GM18505 (cell line): Measurements from ENCODE around the gene CD6.

ENCODE experiments used
- ATAC-seq: cut with Tn5 transposase; IDR thresholded peaks from one replicate; pipeline ENCODE4 v1.9.1; 2021; ENCODE audit not compliant: unreplicated experiment
- POLR2A ChIP-seq: IDR thresholded peaks from 4 replicates; pipeline ENCODE4 v1.6.1; 2011; ENCODE audit warnings: borderline replicate concordance; ENCODE audit not compliant: insufficient read depth, insufficient read length; ENCODE audit errors: extremely low read depth

CD6 gene

GRCh38 chr11:61069427-61069826 is 97.9 kb downstream of the CD6 start:
- TF ChIP-seq POLR2A: no peak
- no peak for ATAC-seq
